ENCODE results near the gene CKLF.

Gene CKLF

GRCh38 chr16:66521252-66521713 lies 31.1 kb upstream of the CKLF start:
- no peak for DNase-seq (ENCODE audit: extremely low read depth, low read depth)
- no peak for TF ChIP-seq CTCF (IDR thresholded peaks at IDR 0.05; ENCODE audit: low read depth, low read length)

GRCh38 chr16:66521951-66522771 lies 30.2 kb upstream of the CKLF start:
- no peak for DNase-seq (ENCODE audit: extremely low read depth, low read depth)
- no peak for TF ChIP-seq CTCF (IDR thresholded peaks at IDR 0.05; ENCODE audit: low read depth, low read length)

- TF ChIP-seq CTCF (IDR thresholded peaks at IDR 0.05; ENCODE audit: low read depth, low read length): no peak
- no peak for DNase-seq (ENCODE audit: extremely low read depth, low read depth)
Measured at GRCh38 chr16:66522816-66523590, 29.4 kb upstream of the CKLF start.

GRCh38 chr16:66523861-66524354 lies 28.5 kb upstream of the CKLF start:
- DNase-seq (ENCODE audit: extremely low read depth, low read depth): no peak
- no peak for TF ChIP-seq CTCF (IDR thresholded peaks at IDR 0.05; ENCODE audit: low read depth, low read length)

- DNase-seq (ENCODE audit: extremely low read depth, low read depth): no peak
Measured at GRCh38 chr16:66524601-66525164, 27.7 kb upstream of the CKLF start.

GRCh38 chr16:66525396-66526180 lies 26.8 kb upstream of the CKLF start:
- no peak for TF ChIP-seq CTCF (IDR thresholded peaks at IDR 0.05; ENCODE audit: low read depth, low read length)
- DNase-seq (ENCODE audit: extremely low read depth, low read depth): no peak

More at GRCh38 chr16:66524601-66525164, 27.7 kb upstream of the CKLF start:
- TF ChIP-seq CTCF (IDR thresholded peaks at IDR 0.05; ENCODE audit: low read depth, low read length): no peak
